ENCODE results near the gene STEAP1.

GRCh38 chr7:90172121-90172520 is 17.9 kb downstream of the STEAP1 start:
- TF ChIP-seq REST (IDR thresholded peaks at IDR 0.05; ENCODE audit: insufficient read depth in 1 of 2, low read depth in 2 of 2, low read length in 2 of 2) (no peak), TAF1 (IDR thresholded peaks at IDR 0.05; ENCODE audit: borderline replicate concordance, insufficient read depth, low read length) (no peak), POLR2AphosphoS5 (IDR thresholded peaks at IDR 0.05; ENCODE audit: low read depth, low read length) (no peak)
